C4-2B (cell line): ENCODE results near the gene BRSK2.

Experiments
- CTCF ChIP-seq: fragments of 450-650 bp; conservative IDR thresholded peaks from 2 replicates; pipeline ENCODE4 v1.5.1; 2017; ENCODE audit warnings: mild to moderate bottlenecking
- ZFX ChIP-seq: fragments of 450-650 bp; IDR thresholded peaks from 2 replicates; pipeline ENCODE4 v1.6.1; 2017

- no peak for TF ChIP-seq CTCF
- no peak for TF ChIP-seq ZFX
These were observed 417 bp upstream of the BRSK2 start for GRCh38 chr11:1389103-1389931.
